SK-N-MC (cell line): ENCODE results near the gene C2CD5.

ENCODE experiments used
- EZH2 ChIP-seq: fragments of 200-600 bp; sonication (generic); IDR thresholded peaks from one replicate; pipeline ENCODE4 v1.6.1; 2017; ENCODE audit warnings: antibody characterized with exemption
- FOXP2 ChIP-seq: optimal IDR thresholded peaks from 2 replicates; pipeline ENCODE3; 2011; ENCODE audit warnings: mild to moderate bottlenecking, moderate library complexity; ENCODE audit not compliant: insufficient read depth; ENCODE audit errors: extremely low read length, control extremely low read depth
- POLR2AphosphoS5 ChIP-seq: IDR thresholded peaks from 2 replicates; pipeline ENCODE4 v1.6.1; 2012; ENCODE audit warnings: mild to moderate bottlenecking, low read depth, low read length, borderline replicate concordance

DNA sequence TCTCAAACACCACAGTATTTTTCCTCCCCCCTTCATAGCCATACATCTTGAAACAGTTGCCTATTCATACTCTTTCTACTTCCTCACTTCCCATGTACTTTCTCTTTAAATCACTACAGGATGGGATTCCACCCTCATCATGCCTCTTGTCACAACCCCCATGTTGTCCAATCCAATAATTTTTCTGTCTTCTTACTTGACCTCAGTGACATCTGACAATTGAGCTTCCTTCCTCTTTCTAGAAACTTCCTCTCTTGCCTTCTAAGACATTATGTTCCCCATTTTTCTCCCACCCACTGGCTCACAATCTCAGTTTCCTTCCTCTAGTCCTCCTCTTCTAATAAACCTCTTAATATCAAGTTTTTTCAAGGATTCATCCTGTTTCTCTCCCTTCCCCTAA lies 5.3 kb downstream of the C2CD5 start:
- no peak for TF ChIP-seq EZH2
- TF ChIP-seq POLR2AphosphoS5 = no peak
- TF ChIP-seq FOXP2 = no peak
